ENCODE measurements around the gene HYDIN.

Gene HYDIN

DNA sequence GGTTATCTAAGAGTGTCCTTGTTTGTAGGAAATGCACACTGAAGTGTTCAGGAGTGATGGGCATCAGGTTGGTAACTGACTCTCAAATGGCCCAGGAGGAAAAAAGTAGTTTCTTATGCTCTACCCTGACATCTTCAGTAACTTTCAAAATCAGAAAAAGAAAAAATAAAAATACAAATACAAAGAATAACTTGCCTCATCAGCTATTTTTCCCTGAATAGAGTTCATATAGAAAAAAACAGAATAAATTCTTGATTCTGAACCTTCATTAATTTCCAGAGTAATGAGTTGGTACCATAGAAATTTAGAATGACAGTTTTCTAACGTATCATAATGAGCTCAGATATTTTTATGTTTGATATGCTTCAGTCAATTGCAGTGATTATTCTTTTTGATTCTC lies 27.2 kb upstream of the HYDIN start:
- DNase-seq (ENCODE audit: insufficient read length, low spot score) = no peak
- TF ChIP-seq POLR2AphosphoS5 (IDR thresholded peaks at IDR 0.05; ENCODE audit: low read depth, low read length) (no peak), SPI1 (IDR thresholded peaks at IDR 0.05; ENCODE audit: low read depth, low read length) (no peak), PAX5 (IDR thresholded peaks at IDR 0.05; ENCODE audit: insufficient read depth, low read length, severe bottlenecking) (no peak), POU2F2 (IDR thresholded peaks at IDR 0.05; ENCODE audit: low read depth, low read length) (no peak), POLR2A (IDR thresholded peaks at IDR 0.05; ENCODE audit: low read depth, low read length) (no peak), TAF1 (IDR thresholded peaks at IDR 0.05; ENCODE audit: low read depth, low read length) (no peak)
- no peak for FAIRE-seq

DNA sequence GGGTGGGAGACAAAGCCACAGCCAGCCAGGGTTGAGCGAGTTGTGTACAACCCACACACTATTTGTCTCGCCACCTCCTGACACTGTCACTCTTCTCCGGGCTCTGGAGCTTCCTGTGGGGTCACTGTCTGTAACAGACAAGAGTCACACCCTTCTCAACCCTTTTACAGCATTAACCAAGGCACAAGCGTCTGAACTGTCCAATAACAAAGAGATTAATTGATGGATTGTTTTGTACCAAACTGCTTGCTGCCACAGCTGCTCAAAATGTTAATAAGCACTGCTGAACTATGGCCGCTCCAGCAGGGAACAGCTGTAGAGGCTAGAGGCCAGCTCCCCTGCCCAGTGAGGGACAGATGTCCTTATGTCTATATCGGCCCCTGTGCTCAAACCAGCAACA lies 25.2 kb upstream of the HYDIN start:
- no peak for FAIRE-seq
- no peak for DNase-seq (ENCODE audit: insufficient read length, low spot score)
- TF ChIP-seq POU2F2 (IDR thresholded peaks at IDR 0.05; ENCODE audit: low read depth, low read length) = no peak
- TF ChIP-seq TAF1 (IDR thresholded peaks at IDR 0.05; ENCODE audit: low read depth, low read length) = no peak
- no peak for TF ChIP-seq SPI1 (IDR thresholded peaks at IDR 0.05; ENCODE audit: low read depth, low read length)
- TF ChIP-seq POLR2AphosphoS5 (IDR thresholded peaks at IDR 0.05; ENCODE audit: low read depth, low read length) = no peak
- no peak for TF ChIP-seq PAX5 (IDR thresholded peaks at IDR 0.05; ENCODE audit: insufficient read depth, low read length, severe bottlenecking)
- TF ChIP-seq POLR2A (IDR thresholded peaks at IDR 0.05; ENCODE audit: low read depth, low read length) = no peak

GRCh38 chr16:71254832-71255525 lies 24.5 kb upstream of the HYDIN start:
- TF ChIP-seq POLR2AphosphoS5 (IDR thresholded peaks at IDR 0.05; ENCODE audit: low read depth, low read length) = no peak
- peak; percentile 89 for TF ChIP-seq SPI1 (IDR thresholded peaks at IDR 0.05; ENCODE audit: low read depth, low read length)
- FAIRE-seq (no peak), DNase-seq (ENCODE audit: insufficient read length, low spot score) (no peak)

DNA sequence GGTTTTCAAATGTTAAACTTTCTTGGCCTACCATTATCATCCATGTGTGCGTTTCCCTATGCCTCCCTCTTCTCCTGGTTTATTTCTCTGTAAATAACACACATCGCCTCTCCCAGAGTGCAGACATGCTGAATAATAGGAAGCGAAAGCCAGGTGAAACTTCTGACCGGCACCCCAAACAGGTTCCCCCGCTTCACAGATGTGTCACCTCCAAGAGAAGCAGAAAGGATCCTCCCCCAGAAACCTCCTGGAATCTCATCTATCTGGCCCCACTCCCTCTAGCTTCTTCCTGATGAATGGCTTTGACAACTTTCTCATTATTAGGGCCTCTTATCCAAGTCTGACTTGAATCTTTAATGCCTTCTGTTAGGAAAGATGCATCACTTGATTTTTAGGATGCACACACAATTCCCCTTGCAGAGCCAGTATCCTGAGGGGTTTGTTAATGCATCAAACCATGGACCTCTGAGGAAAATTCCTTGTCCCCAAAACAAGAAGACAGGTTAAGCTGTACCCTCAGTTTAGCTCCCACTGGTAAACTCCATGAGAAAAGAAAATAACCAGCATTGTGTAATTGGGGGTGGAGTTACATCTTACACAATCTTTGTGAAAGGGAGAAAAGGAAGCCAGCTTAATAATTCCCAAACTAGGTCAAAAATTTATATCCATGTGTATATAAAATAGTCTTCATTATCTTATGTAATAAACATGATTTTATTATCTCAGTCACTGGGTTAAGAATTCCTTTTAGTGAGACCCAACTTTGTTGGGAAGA lies 20.1 kb upstream of the HYDIN start:
- no peak for FAIRE-seq
- DNase-seq (ENCODE audit: insufficient read length, low spot score) = no peak
- no peak for TF ChIP-seq POLR2A (IDR thresholded peaks at IDR 0.05; ENCODE audit: low read depth, low read length)

- FAIRE-seq (no peak), DNase-seq (ENCODE audit: insufficient read length, low spot score) (no peak)
- TF ChIP-seq POLR2A (IDR thresholded peaks at IDR 0.05; ENCODE audit: low read depth, low read length) (no peak), POU2F2 (IDR thresholded peaks at IDR 0.05; ENCODE audit: low read depth, low read length) (no peak), TAF1 (IDR thresholded peaks at IDR 0.05; ENCODE audit: low read depth, low read length) (no peak), SPI1 (IDR thresholded peaks at IDR 0.05; ENCODE audit: low read depth, low read length) (no peak), POLR2AphosphoS5 (IDR thresholded peaks at IDR 0.05; ENCODE audit: low read depth, low read length) (no peak), PAX5 (IDR thresholded peaks at IDR 0.05; ENCODE audit: insufficient read depth, low read length, severe bottlenecking) (no peak)
These were observed 18.9 kb upstream of the HYDIN start for GRCh38 chr16:71249399-71249798.

DNA sequence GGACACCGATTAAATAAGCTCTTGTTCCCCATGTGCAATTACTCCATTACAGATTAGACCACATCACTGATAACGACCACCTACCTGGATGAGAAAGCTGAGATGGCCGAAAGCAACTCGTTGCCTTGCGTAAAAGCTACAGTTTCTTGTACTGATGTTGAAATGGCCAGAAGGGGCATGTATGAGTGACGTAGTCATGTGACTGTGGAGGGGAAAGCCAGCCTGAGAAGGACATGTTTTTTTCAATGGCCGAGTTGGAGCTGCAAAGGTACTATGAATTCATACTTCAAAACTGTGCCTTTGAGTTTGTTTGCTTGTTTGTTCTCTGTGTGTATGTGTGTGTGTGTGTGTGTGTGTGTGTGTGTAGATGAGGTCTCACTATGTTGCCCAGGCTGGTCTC lies 17.0 kb upstream of the HYDIN start:
- TF ChIP-seq TAF1 (IDR thresholded peaks at IDR 0.05; ENCODE audit: low read depth, low read length) (no peak), POU2F2 (IDR thresholded peaks at IDR 0.05; ENCODE audit: low read depth, low read length) (no peak), POLR2A (IDR thresholded peaks at IDR 0.05; ENCODE audit: low read depth, low read length) (no peak), POLR2AphosphoS5 (IDR thresholded peaks at IDR 0.05; ENCODE audit: low read depth, low read length) (no peak), SPI1 (IDR thresholded peaks at IDR 0.05; ENCODE audit: low read depth, low read length) (no peak), PAX5 (IDR thresholded peaks at IDR 0.05; ENCODE audit: insufficient read depth, low read length, severe bottlenecking) (no peak)
- no peak for FAIRE-seq
- DNase-seq (ENCODE audit: insufficient read length, low spot score) = no peak

- TF ChIP-seq POLR2A (IDR thresholded peaks at IDR 0.05; ENCODE audit: low read depth, low read length) (no peak), POLR2AphosphoS5 (IDR thresholded peaks at IDR 0.05; ENCODE audit: low read depth, low read length) (no peak), PAX5 (IDR thresholded peaks at IDR 0.05; ENCODE audit: insufficient read depth, low read length, severe bottlenecking) (no peak), TAF1 (IDR thresholded peaks at IDR 0.05; ENCODE audit: low read depth, low read length) (no peak), POU2F2 (IDR thresholded peaks at IDR 0.05; ENCODE audit: low read depth, low read length) (no peak), SPI1 (IDR thresholded peaks at IDR 0.05; ENCODE audit: low read depth, low read length) (no peak)
- DNase-seq (ENCODE audit: insufficient read length, low spot score) (no peak), FAIRE-seq (no peak)
These were observed 15.8 kb upstream of the HYDIN start for GRCh38 chr16:71246309-71246708.

DNA sequence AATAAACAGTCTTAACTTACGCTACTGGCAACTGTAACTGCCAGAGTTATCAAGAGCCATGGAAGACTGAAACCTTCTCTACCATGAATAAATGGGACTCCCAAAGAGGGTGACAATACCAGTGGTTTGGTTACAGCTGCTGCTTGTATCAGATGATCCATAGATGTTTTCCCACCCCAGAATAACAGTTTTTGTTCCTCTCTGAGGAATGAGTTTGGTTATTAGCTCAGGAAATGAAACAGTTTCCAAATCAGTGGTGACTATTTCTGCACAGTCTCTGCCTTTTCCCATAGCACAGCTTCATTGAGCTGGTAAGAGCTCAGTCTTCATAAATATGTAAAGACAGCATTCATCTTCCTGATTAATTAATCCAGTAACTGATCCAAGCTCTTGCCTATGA lies 14.0 kb upstream of the HYDIN start:
- TF ChIP-seq POLR2A (IDR thresholded peaks at IDR 0.05; ENCODE audit: low read depth, low read length) (no peak), SPI1 (IDR thresholded peaks at IDR 0.05; ENCODE audit: low read depth, low read length) (no peak), PAX5 (IDR thresholded peaks at IDR 0.05; ENCODE audit: insufficient read depth, low read length, severe bottlenecking) (no peak), TAF1 (IDR thresholded peaks at IDR 0.05; ENCODE audit: low read depth, low read length) (no peak), POLR2AphosphoS5 (IDR thresholded peaks at IDR 0.05; ENCODE audit: low read depth, low read length) (no peak), POU2F2 (IDR thresholded peaks at IDR 0.05; ENCODE audit: low read depth, low read length) (no peak)
- FAIRE-seq (no peak), DNase-seq (ENCODE audit: insufficient read length, low spot score) (no peak)

GRCh38 chr16:71242601-71243000 lies 12.1 kb upstream of the HYDIN start:
- TF ChIP-seq PAX5 (IDR thresholded peaks at IDR 0.05; ENCODE audit: insufficient read depth, low read length, severe bottlenecking) (no peak), POU2F2 (IDR thresholded peaks at IDR 0.05; ENCODE audit: low read depth, low read length) (no peak), POLR2A (IDR thresholded peaks at IDR 0.05; ENCODE audit: low read depth, low read length) (no peak), POLR2AphosphoS5 (IDR thresholded peaks at IDR 0.05; ENCODE audit: low read depth, low read length) (no peak), SPI1 (IDR thresholded peaks at IDR 0.05; ENCODE audit: low read depth, low read length) (no peak), TAF1 (IDR thresholded peaks at IDR 0.05; ENCODE audit: low read depth, low read length) (no peak)
- no peak for DNase-seq (ENCODE audit: insufficient read length, low spot score)
- FAIRE-seq = no peak

DNA sequence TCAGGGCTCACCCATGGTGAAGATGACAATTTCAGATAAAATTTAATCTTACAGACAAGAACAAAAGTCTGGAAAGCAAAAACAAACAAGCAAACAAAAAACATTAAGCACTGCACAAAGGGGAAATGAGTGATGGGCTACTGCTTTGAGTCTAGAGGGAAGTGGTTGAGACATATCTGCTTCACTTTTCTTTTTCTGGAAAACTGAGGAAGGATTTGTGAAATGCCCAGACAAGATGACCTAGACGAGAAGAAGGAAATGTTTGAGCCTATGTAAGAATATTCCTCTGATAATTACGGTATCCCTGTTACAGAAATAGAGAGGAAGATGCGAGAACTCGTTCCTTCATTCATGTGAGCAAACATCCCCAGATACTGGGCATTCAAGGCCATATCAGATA lies 11.5 kb upstream of the HYDIN start:
- TF ChIP-seq POLR2A (IDR thresholded peaks at IDR 0.05; ENCODE audit: low read depth, low read length) (no peak), PAX5 (IDR thresholded peaks at IDR 0.05; ENCODE audit: insufficient read depth, low read length, severe bottlenecking) (no peak), POU2F2 (IDR thresholded peaks at IDR 0.05; ENCODE audit: low read depth, low read length) (no peak), POLR2AphosphoS5 (IDR thresholded peaks at IDR 0.05; ENCODE audit: low read depth, low read length) (no peak), TAF1 (IDR thresholded peaks at IDR 0.05; ENCODE audit: low read depth, low read length) (no peak), SPI1 (IDR thresholded peaks at IDR 0.05; ENCODE audit: low read depth, low read length) (no peak)
- no peak for FAIRE-seq
- DNase-seq (ENCODE audit: insufficient read length, low spot score) = no peak

Data from GM12891 (cell line).